ENCODE results near the gene PSAP. TPM values are rescaled to one million over a fixed set of nuclear protein-coding genes. Genes with fewer than 3 reads are reported as not detected.
"Not testable (repeated sequence)": the region's sequence is repeated elsewhere in the genome, so short reads cannot be mapped to it uniquely, and the experiment has no call there.

Gene PSAP
- polyA plus RNA-seq, 2 of the 4 experiments (the other 2 are of a cell fraction) = 690 to 1,519 TPM

DNA sequence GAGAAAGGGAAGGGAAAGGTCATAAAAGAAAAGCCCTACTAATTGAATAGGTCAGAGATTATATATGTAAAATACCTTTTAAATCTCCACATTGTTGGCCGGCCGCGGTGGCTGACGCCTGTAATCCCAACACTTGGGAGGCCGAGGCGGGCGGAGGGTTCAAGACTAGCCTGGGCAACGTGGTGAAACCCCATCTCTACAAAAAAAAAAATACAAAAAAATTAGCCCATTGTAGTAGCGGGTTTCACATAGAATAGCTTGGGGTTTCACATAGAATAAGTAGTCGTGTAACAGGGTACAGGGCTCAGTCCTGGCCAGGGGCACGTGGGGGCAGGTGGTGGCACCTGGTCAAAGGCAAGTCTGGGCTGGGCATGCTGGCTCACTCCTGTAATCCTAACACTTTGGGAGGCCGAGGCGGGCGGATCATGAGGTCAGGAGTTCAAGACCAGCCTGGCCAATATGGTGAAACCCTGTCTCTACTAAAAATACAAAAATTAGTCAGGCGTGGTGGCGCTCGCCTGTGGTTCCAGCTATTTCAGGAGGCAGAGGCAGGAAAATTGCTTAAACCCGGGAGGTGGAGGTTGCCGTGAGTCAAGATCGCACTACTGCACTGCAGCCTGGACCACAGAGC is 529 bp upstream of the PSAP start:
- H3K4me2 ChIP-seq = peak overlapping the region; percentile 75
- CTCF ChIA-PET = interaction anchor here (0.6 to 2.7 kb wide), 12 partner anchors 8 to 538 kb away, joined by 3 to 12 read pairs (median 4); no protein-coding TSS in a partner anchor
- H3K9me3 ChIP-seq; FAIRE-seq; DNase-seq (ENCODE audit: low read depth in 1 of 2, low spot score in 1 of 2): not testable (repeated sequence)
- 39% methylated on average over 20 of the region's 20 CpGs for WGBS (ENCODE audit: missing lambda C conversion rate)
- TF ChIP-seq KDM1A (IDR thresholded peaks at IDR 0.05; ENCODE audit: low read depth) (peak; percentile 64; the same call in 1 of the 2 replicates), CHD4 (IDR thresholded peaks at IDR 0.05; ENCODE audit: borderline replicate concordance) (peak; percentile 75; the same call in 1 of the 2 replicates)
- H3K27ac ChIP-seq = peak overlapping the region; percentile 92 to 97
- H3K4me1 ChIP-seq = peaks cover 32% of the 10 kb centered on the region
- ATAC-seq = peak in 1 of 2 experiments; percentile 2; a peak in 3 of 6 replicates
- POLR2A ChIA-PET = interaction anchor here (0.6 to 3.5 kb wide), 23 partner anchors 9 to 123 kb away, joined by 3 to 89 read pairs (median 5); partner anchors contain the start of gene VSIR
- H3K4me3 ChIP-seq = peak overlapping the region; percentile 76

DNA sequence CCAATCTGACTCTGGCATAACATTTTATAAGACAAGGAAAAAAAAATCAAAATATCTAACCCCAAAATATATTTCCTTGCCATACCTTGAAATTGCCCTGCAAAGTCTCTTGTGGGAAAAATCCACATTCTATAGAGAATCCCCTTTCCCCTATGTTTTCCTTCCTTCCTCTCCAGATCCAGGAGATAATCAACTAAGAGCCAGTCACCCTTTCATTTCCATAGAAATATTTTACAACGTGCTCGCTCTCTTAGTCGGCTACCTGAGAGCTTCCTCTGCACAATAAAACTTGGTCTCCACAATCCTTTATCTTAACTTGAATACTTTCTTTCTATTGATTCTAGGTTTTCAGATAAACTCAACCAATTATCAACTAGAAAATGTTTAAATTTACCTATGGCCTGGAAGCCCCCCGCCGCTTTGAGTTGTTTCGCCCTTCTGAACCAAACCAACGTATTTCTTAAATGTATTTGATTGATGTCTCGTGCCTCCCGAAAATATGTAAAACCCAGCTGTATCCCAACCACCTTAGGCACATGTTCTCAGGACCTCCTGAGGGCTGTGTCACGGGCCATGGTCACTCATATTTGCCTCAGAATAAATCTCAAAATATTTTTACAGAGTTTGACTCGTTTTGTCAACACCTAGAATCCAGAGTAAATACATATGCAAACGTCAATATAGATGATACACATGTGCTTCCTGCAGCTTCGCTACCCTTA is 869 bp downstream of the PSAP start:
- H3K4me2 ChIP-seq = peak overlapping the region; percentile 67
- peaks cover 37% of the 10 kb centered on the region for H3K4me1 ChIP-seq
- H3K27ac ChIP-seq = peak overlapping the region; percentile 92 to 97
- ChIA-PET POLR2A (interaction anchor here (1.5 to 3.5 kb wide), 8 partner anchors 10 to 83 kb away, joined by 5 to 89 read pairs (median 12); partner anchors contain the start of gene VSIR), CTCF (interaction anchor here (1.0 to 2.2 kb wide), 10 partner anchors 10 to 536 kb away, joined by 3 to 12 read pairs (median 4); no protein-coding TSS in a partner anchor)
- H3K9me3 ChIP-seq = no peaks in the 10 kb centered on the region
- ATAC-seq (no peak), FAIRE-seq (no peak), DNase-seq (ENCODE audit: low read depth in 1 of 2, low spot score in 1 of 2) (no peak)
- TF ChIP-seq CHD4 (IDR thresholded peaks at IDR 0.05; ENCODE audit: borderline replicate concordance) (no peak), ZNF302 (CRISPR knock-in tag; IDR thresholded peaks at IDR 0.05) (no peak), KDM5A (IDR thresholded peaks at IDR 0.05) (no peak), CEBPB (IDR thresholded peaks at IDR 0.05) (no peak), SMC3 (IDR thresholded peaks at IDR 0.05) (no peak), BHLHE40 (IDR thresholded peaks at IDR 0.05; ENCODE audit: low read depth, low read length) (no peak), HDAC2 (IDR thresholded peaks at IDR 0.05) (no peak), TFCP2L1 (CRISPR knock-in tag; IDR thresholded peaks at IDR 0.05) (no peak), CBX2 (IDR thresholded peaks at IDR 0.05; ENCODE audit: borderline replicate concordance, low read depth) (no peak), RCOR1 (IDR thresholded peaks at IDR 0.05; ENCODE audit: low read depth, low read length) (no peak), ESRRA (IDR thresholded peaks at IDR 0.05; ENCODE audit: borderline replicate concordance, low read length) (no peak), GATA3 (IDR thresholded peaks at IDR 0.05; ENCODE audit: borderline replicate concordance) (no peak), HOXB13 (CRISPR knock-in tag; IDR thresholded peaks at IDR 0.05; ENCODE audit: low read depth) (no peak), EP300 (IDR thresholded peaks at IDR 0.05) (no peak), FOSB (CRISPR knock-in tag; IDR thresholded peaks at IDR 0.05) (no peak), ZFP36 (IDR thresholded peaks at IDR 0.05; ENCODE audit: borderline replicate concordance, partially characterized antibody) (no peak), SREBF2 (IDR thresholded peaks at IDR 0.05) (no peak)
- TF ChIP-seq, protein P1, sequence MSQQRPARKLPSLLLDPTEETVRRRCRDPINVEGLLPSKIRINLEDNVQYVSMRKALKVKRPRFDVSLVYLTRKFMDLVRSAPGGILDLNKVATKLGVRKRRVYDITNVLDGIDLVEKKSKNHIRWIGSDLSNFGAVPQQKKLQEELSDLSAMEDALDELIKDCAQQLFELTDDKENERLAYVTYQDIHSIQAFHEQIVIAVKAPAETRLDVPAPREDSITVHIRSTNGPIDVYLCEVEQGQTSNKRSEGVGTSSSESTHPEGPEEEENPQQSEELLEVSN (IDR thresholded peaks at IDR 0.05; ENCODE audit: borderline replicate concordance, low read depth) = no peak
- TF ChIP-seq, protein P2, sequence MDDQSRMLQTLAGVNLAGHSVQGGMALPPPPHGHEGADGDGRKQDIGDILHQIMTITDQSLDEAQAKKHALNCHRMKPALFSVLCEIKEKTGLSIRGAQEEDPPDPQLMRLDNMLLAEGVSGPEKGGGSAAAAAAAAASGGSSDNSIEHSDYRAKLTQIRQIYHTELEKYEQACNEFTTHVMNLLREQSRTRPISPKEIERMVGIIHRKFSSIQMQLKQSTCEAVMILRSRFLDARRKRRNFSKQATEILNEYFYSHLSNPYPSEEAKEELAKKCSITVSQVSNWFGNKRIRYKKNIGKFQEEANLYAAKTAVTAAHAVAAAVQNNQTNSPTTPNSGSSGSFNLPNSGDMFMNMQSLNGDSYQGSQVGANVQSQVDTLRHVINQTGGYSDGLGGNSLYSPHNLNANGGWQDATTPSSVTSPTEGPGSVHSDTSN (IDR thresholded peaks at IDR 0.05) = no peak
- H3K4me3 ChIP-seq = peak overlapping the region; percentile 76
- WGBS (ENCODE audit: missing lambda C conversion rate) = 7% methylated on average over 13 of the region's 13 CpGs

DNA sequence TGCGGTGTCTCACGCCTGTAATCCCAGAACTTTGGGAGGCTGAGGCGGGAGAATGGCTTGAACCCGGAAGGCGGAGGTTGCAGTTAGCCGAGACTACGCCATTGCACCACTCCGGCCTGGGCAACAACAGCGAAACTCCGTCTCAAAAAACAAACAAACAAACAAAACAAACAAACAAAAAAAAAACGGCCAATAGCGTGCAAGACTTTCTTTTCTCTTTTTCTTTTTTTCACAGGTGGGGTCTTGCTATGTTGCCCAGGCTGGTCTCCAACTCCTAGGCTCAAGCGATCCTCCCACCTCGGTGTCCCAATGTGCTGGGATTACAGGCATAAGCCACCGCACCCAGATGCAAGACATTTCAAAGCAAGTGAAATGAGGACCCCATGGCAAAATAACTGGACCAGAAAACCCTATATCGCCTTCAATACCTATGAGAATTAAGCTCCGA is 1.6 kb downstream of the PSAP start:
- WGBS (ENCODE audit: missing lambda C conversion rate) = 82% methylated on average over 17 of the region's 17 CpGs
- H3K9me3 ChIP-seq = no peaks in the 10 kb centered on the region
- CTCF ChIA-PET = interaction anchor here (1.6 to 16.5 kb wide), 4 partner anchors 11 to 47 kb away, joined by 7 to 217 read pairs (median 10); no protein-coding TSS in a partner anchor
- POLR2A ChIA-PET = interaction anchor here (2.0 to 3.5 kb wide), 3 partner anchors 11 to 47 kb away, joined by 15 to 89 read pairs (median 22); no protein-coding TSS in a partner anchor
- FAIRE-seq (no peak), DNase-seq (ENCODE audit: low read depth in 1 of 2, low spot score in 1 of 2) (no peak), ATAC-seq (no peak)
- peak overlapping the region; percentile 67 for H3K4me2 ChIP-seq
- H3K4me3 ChIP-seq = peak overlapping the region; percentile 76
- H3K4me1 ChIP-seq = peaks cover 37% of the 10 kb centered on the region
- H3K27ac ChIP-seq = peak overlapping the region in 1 of 2 experiments; percentile 97; a peak in 3 of 6 replicates
- TF ChIP-seq RFX5 (IDR thresholded peaks at IDR 0.05) = no peak
- no peak for TF ChIP-seq PHF8 (IDR thresholded peaks at IDR 0.05; ENCODE audit: borderline replicate concordance, low read depth)
- TF ChIP-seq, protein P3, sequence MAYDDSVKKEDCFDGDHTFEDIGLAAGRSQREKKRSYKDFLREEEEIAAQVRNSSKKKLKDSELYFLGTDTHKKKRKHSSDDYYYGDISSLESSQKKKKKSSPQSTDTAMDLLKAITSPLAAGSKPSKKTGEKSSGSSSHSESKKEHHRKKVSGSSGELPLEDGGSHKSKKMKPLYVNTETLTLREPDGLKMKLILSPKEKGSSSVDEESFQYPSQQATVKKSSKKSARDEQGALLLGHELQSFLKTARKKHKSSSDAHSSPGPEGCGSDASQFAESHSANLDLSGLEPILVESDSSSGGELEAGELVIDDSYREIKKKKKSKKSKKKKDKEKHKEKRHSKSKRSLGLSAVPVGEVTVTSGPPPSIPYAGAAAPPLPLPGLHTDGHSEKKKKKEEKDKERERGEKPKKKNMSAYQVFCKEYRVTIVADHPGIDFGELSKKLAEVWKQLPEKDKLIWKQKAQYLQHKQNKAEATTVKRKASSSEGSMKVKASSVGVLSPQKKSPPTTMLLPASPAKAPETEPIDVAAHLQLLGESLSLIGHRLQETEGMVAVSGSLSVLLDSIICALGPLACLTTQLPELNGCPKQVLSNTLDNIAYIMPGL (CRISPR knock-in tag; IDR thresholded peaks at IDR 0.05; ENCODE audit: borderline replicate concordance) = no peak
- TF ChIP-seq CEBPB (IDR thresholded peaks at IDR 0.05) = no peak
- TF ChIP-seq HOXB13 (CRISPR knock-in tag; IDR thresholded peaks at IDR 0.05; ENCODE audit: low read depth) = no peak
- no peak for TF ChIP-seq ZC3H11A (IDR thresholded peaks at IDR 0.05)
- no peak for TF ChIP-seq NFE2L2 (conservative IDR thresholded peaks at IDR 0.05; ENCODE audit: low read length)
- TF ChIP-seq SREBF2 (IDR thresholded peaks at IDR 0.05) = no peak
- TF ChIP-seq, protein P4, sequence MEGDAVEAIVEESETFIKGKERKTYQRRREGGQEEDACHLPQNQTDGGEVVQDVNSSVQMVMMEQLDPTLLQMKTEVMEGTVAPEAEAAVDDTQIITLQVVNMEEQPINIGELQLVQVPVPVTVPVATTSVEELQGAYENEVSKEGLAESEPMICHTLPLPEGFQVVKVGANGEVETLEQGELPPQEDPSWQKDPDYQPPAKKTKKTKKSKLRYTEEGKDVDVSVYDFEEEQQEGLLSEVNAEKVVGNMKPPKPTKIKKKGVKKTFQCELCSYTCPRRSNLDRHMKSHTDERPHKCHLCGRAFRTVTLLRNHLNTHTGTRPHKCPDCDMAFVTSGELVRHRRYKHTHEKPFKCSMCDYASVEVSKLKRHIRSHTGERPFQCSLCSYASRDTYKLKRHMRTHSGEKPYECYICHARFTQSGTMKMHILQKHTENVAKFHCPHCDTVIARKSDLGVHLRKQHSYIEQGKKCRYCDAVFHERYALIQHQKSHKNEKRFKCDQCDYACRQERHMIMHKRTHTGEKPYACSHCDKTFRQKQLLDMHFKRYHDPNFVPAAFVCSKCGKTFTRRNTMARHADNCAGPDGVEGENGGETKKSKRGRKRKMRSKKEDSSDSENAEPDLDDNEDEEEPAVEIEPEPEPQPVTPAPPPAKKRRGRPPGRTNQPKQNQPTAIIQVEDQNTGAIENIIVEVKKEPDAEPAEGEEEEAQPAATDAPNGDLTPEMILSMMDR (IDR thresholded peaks at IDR 0.05) = no peak
- TF ChIP-seq, protein P5, sequence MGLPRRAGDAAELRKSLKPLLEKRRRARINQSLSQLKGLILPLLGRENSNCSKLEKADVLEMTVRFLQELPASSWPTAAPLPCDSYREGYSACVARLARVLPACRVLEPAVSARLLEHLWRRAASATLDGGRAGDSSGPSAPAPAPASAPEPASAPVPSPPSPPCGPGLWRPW (IDR thresholded peaks at IDR 0.05) = no peak
